ENCODE data around the gene ENHO. TPM values are rescaled to one million over a fixed set of nuclear protein-coding genes. Genes with fewer than 3 reads are reported as not detected.

ENHO gene
- total and polyA plus RNA-seq, 2 experiments from 2014 or later = 13.8 to 19.7 TPM

DNA sequence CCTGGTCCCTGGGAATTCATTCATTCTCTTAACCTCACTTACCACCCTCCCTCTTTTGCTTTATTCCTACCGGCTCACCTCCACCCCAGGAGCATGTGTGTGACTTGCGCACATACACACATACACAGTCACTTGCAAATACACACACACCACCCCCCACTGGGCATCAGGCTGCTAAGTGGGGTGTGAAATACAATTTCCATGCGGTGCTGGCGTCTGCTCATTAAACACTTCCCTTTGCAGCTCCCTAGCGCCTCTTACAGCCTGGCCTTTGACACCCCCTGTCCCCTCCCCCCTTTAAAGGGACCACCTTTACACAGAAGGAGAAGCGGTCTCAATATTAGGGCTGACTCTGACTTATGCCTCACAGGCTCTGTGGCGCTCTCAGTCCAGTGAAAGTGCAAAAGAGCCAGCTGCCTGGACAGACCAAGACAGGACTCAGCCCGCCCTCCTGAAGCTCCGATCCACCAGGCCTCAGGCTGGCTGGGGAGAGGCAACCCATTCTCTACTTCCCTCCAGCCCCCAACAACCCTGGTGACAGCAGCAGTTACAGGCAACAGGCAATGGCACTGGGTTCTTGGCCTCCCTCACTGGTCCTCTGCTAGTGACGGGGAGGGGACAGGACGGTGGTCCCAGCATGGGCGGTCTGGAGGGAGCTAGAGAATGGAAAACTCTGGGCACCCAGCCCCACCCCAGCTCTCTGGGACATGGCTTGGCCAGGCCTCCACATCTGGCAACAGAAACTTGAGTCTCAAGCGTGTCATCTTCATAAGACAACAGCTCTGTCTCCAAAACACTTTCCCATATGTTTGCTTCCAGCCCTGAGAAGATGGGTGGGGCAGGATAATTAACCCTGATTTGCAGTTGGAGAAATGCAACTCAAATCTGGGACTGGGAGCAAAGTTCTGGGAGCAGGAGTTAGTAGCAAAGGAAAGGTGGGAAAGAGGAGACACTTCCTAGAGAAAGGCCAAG is 12.0 kb downstream of the ENHO start:
- DNase-seq (ENCODE audit: low spot score) = peak; percentile 12
- H3K9me2 ChIP-seq (ENCODE audit: insufficient read depth) = peaks cover 4% of the 10 kb centered on the region; the same call in 1 of the 2 replicates
- no peak overlapping the region for H3K27ac ChIP-seq (ENCODE audit: low read depth)
- no peaks in the 10 kb centered on the region for H3K27me3 ChIP-seq (ENCODE audit: insufficient read depth)
- H3K4me1 ChIP-seq (ENCODE audit: insufficient read depth) = peaks cover 38% of the 10 kb centered on the region
- H3K27ac Mint-ChIP-seq = no peak overlapping the region
- H2AFZ ChIP-seq = 0 out of 2 replicates have a peak overlapping the region, but pooled peaks have one; percentile 47
- no peaks in the 10 kb centered on the region; the same call in 1 of the 2 replicates for H3F3A ChIP-seq (replicated peaks; ENCODE audit: low read depth)
- H3K4me1 Mint-ChIP-seq = peaks cover 48% of the 10 kb centered on the region
- H3K27me3 Mint-ChIP-seq (ENCODE audit: insufficient read depth, low read depth, poor library complexity) = peaks cover 2% of the 10 kb centered on the region
- H4K20me1 ChIP-seq (replicated peaks; ENCODE audit: insufficient read depth) = no peaks in the 10 kb centered on the region
- H3K36me3 Mint-ChIP-seq (ENCODE audit: low read depth) = no peaks in the 10 kb centered on the region
- peak overlapping the region; percentile 48; the same call in 1 of the 2 replicates for H3K4me2 ChIP-seq
- no peaks in the 10 kb centered on the region for H3K36me3 ChIP-seq (ENCODE audit: insufficient read depth)
- no peak for ATAC-seq
- H3K9me3 Mint-ChIP-seq = no peaks in the 10 kb centered on the region; the same call in 2 of the 3 replicates
- no peaks in the 10 kb centered on the region for H3K79me2 ChIP-seq (replicated peaks; ENCODE audit: insufficient read depth)
- H3K4me3 Mint-ChIP-seq = no peak overlapping the region; the same call in 2 of the 3 replicates
- H3K4me3 ChIP-seq = no peak overlapping the region
- TF ChIP-seq, protein P1, sequence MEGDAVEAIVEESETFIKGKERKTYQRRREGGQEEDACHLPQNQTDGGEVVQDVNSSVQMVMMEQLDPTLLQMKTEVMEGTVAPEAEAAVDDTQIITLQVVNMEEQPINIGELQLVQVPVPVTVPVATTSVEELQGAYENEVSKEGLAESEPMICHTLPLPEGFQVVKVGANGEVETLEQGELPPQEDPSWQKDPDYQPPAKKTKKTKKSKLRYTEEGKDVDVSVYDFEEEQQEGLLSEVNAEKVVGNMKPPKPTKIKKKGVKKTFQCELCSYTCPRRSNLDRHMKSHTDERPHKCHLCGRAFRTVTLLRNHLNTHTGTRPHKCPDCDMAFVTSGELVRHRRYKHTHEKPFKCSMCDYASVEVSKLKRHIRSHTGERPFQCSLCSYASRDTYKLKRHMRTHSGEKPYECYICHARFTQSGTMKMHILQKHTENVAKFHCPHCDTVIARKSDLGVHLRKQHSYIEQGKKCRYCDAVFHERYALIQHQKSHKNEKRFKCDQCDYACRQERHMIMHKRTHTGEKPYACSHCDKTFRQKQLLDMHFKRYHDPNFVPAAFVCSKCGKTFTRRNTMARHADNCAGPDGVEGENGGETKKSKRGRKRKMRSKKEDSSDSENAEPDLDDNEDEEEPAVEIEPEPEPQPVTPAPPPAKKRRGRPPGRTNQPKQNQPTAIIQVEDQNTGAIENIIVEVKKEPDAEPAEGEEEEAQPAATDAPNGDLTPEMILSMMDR (conservative IDR thresholded peaks at IDR 0.05; ENCODE audit: low read depth in 2 of 2) = peak in 1 of 2 experiments; percentile 32; a peak in 1 of 4 replicates
- no peak for TF ChIP-seq STAT1 (IDR thresholded peaks at IDR 0.05; ENCODE audit: unreplicated experiment)
- TF ChIP-seq, protein P2, sequence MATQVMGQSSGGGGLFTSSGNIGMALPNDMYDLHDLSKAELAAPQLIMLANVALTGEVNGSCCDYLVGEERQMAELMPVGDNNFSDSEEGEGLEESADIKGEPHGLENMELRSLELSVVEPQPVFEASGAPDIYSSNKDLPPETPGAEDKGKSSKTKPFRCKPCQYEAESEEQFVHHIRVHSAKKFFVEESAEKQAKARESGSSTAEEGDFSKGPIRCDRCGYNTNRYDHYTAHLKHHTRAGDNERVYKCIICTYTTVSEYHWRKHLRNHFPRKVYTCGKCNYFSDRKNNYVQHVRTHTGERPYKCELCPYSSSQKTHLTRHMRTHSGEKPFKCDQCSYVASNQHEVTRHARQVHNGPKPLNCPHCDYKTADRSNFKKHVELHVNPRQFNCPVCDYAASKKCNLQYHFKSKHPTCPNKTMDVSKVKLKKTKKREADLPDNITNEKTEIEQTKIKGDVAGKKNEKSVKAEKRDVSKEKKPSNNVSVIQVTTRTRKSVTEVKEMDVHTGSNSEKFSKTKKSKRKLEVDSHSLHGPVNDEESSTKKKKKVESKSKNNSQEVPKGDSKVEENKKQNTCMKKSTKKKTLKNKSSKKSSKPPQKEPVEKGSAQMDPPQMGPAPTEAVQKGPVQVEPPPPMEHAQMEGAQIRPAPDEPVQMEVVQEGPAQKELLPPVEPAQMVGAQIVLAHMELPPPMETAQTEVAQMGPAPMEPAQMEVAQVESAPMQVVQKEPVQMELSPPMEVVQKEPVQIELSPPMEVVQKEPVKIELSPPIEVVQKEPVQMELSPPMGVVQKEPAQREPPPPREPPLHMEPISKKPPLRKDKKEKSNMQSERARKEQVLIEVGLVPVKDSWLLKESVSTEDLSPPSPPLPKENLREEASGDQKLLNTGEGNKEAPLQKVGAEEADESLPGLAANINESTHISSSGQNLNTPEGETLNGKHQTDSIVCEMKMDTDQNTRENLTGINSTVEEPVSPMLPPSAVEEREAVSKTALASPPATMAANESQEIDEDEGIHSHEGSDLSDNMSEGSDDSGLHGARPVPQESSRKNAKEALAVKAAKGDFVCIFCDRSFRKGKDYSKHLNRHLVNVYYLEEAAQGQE (IDR thresholded peaks at IDR 0.05; ENCODE audit: unreplicated experiment) = no peak
- TF ChIP-seq JUNB (IDR thresholded peaks at IDR 0.05; ENCODE audit: unreplicated experiment) = no peak
- no peak for TF ChIP-seq ZNF331 (CRISPR knock-in tag; IDR thresholded peaks at IDR 0.05; ENCODE audit: low read depth)

- Histone ChIP-seq H3K9me2 (ENCODE audit: insufficient read depth) (0 out of 2 replicates have a peak, but pooled peaks cover 4% of the 10 kb centered on the region), H3K4me3 (no peak overlapping the region), H2AFZ (no peak overlapping the region), H3K4me1 (ENCODE audit: insufficient read depth) (peaks cover 37% of the 10 kb centered on the region), H4K20me1 (replicated peaks; ENCODE audit: insufficient read depth) (no peaks in the 10 kb centered on the region), H3K27me3 (ENCODE audit: insufficient read depth) (no peaks in the 10 kb centered on the region), H3K79me2 (replicated peaks; ENCODE audit: insufficient read depth) (no peaks in the 10 kb centered on the region), H3K4me2 (no peak overlapping the region), H3F3A (replicated peaks; ENCODE audit: low read depth) (no peaks in the 10 kb centered on the region; the same call in 1 of the 2 replicates), H3K36me3 (ENCODE audit: insufficient read depth) (no peaks in the 10 kb centered on the region), H3K27ac (ENCODE audit: low read depth) (no peak overlapping the region)
- Mint-ChIP-seq H3K4me3 (no peak overlapping the region), H3K27me3 (ENCODE audit: insufficient read depth, low read depth, poor library complexity) (peaks cover 2% of the 10 kb centered on the region), H3K4me1 (peaks cover 48% of the 10 kb centered on the region), H3K27ac (no peak overlapping the region), H3K9me3 (no peaks in the 10 kb centered on the region; the same call in 2 of the 3 replicates), H3K36me3 (ENCODE audit: low read depth) (no peaks in the 10 kb centered on the region)
- ATAC-seq (no peak), DNase-seq (ENCODE audit: low spot score) (no peak)
- TF ChIP-seq, protein P3, sequence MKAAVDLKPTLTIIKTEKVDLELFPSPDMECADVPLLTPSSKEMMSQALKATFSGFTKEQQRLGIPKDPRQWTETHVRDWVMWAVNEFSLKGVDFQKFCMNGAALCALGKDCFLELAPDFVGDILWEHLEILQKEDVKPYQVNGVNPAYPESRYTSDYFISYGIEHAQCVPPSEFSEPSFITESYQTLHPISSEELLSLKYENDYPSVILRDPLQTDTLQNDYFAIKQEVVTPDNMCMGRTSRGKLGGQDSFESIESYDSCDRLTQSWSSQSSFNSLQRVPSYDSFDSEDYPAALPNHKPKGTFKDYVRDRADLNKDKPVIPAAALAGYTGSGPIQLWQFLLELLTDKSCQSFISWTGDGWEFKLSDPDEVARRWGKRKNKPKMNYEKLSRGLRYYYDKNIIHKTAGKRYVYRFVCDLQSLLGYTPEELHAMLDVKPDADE (IDR thresholded peaks at IDR 0.05) = no peak
- TF ChIP-seq POLR2AphosphoS5 (IDR thresholded peaks at IDR 0.05; ENCODE audit: low read depth) = no peak
These were observed 13.8 kb downstream of the ENHO start for GRCh38 chr9:34508951-34509350.

Measured in GM23338 (cell line).